ENCODE measurements around the gene MAS1. TPM values are rescaled to one million over a fixed set of nuclear protein-coding genes. Genes with fewer than 3 reads are reported as not detected.
A peak's percentile ranks its signal among the peaks of the same experiment; 100 is the strongest.

Gene MAS1
- total and polyA plus RNA-seq, 2 of the 13 experiments (the other 11 are each of a cell fraction or from before 2014, with no cell fraction given), result not detected

DNA sequence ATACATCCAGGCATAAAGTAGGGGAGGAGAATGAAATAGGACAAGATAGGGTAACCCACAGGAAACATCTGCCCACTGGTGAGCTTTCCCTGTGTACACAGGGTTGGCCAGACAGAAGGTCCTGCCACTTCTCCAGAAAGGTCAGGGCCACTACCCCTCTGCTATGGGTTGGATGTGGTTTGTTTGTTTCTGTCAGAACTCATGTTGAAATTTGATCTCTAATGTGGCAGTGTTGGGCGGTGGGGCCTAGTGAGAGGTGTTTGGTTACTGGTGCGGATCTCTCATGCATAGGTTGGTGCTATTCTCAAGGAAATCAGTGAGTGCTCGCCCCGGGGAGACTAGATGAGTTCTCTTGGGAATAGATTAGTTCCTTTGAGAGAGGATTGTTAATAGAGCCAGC lies 15.6 kb upstream of the MAS1 start (continued):
- no peak for TF ChIP-seq LRRFIP1 (CRISPR knock-in tag; conservative IDR thresholded peaks at IDR 0.05)
- TF ChIP-seq, protein P1, sequence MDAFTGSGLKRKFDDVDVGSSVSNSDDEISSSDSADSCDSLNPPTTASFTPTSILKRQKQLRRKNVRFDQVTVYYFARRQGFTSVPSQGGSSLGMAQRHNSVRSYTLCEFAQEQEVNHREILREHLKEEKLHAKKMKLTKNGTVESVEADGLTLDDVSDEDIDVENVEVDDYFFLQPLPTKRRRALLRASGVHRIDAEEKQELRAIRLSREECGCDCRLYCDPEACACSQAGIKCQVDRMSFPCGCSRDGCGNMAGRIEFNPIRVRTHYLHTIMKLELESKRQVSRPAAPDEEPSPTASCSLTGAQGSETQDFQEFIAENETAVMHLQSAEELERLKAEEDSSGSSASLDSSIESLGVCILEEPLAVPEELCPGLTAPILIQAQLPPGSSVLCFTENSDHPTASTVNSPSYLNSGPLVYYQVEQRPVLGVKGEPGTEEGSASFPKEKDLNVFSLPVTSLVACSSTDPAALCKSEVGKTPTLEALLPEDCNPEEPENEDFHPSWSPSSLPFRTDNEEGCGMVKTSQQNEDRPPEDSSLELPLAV (CRISPR knock-in tag; conservative IDR thresholded peaks at IDR 0.05; ENCODE audit: low read depth), result no peak
- peak; percentile 96 for TF ChIP-seq FOXA3 (CRISPR knock-in tag; IDR thresholded peaks at IDR 0.05)
- TF ChIP-seq, protein P2, sequence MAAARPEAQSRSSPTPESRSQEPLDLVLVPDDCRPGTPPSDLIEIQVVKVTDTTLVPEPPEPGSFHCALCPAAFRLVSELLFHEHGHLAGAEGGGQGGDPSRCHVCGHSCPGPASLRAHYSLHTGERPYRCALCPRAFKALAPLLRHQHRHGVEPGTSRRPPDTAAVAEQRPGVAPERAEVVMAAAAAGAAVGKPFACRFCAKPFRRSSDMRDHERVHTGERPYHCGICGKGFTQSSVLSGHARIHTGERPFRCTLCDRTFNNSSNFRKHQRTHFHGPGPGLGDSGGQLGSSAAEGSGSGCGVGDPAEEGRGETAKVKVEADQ (CRISPR knock-in tag; IDR thresholded peaks at IDR 0.05; ENCODE audit: borderline replicate concordance), result no peak
- TF ChIP-seq, protein P3, sequence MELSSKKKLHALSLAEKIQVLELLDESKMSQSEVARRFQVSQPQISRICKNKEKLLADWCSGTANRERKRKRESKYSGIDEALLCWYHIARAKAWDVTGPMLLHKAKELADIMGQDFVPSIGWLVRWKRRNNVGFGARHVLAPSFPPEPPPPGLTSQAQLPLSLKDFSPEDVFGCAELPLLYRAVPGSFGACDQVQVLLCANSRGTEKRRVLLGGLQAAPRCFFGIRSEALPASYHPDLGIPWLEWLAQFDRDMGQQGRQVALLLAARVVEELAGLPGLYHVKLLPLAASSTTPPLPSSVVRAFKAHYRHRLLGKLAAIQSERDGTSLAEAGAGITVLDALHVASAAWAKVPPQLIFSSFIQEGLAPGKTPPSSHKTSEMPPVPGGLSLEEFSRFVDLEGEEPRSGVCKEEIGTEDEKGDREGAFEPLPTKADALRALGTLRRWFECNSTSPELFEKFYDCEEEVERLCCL (CRISPR knock-in tag; IDR thresholded peaks at IDR 0.05; ENCODE audit: borderline replicate concordance), result no peak
- TF ChIP-seq ZIK1 (CRISPR knock-in tag; IDR thresholded peaks at IDR 0.05; ENCODE audit: borderline replicate concordance, low read depth), result no peak
- TF ChIP-seq ZNF543 (CRISPR knock-in tag; IDR thresholded peaks at IDR 0.05), result no peak
- TF ChIP-seq PRPF4 (IDR thresholded peaks at IDR 0.05; ENCODE audit: low read depth, low read length, poor library complexity, severe bottlenecking), result no peak
- no peak for TF ChIP-seq ZNF225 (CRISPR knock-in tag; IDR thresholded peaks at IDR 0.05)
- no peak for TF ChIP-seq TAF1 (CRISPR knock-in tag; IDR thresholded peaks at IDR 0.05)
- TF ChIP-seq TBX3 (IDR thresholded peaks at IDR 0.05; ENCODE audit: borderline replicate concordance), result 0 out of 2 replicates have a peak, but pooled peaks have one; percentile 12
- TF ChIP-seq ZNF772 (CRISPR knock-in tag; IDR thresholded peaks at IDR 0.05), result 0 out of 2 replicates have a peak, but pooled peaks have one; percentile 22
- TF ChIP-seq GLMP (CRISPR knock-in tag; IDR thresholded peaks at IDR 0.05; ENCODE audit: borderline replicate concordance), result no peak
- no peak for TF ChIP-seq REST (IDR thresholded peaks at IDR 0.05; ENCODE audit: borderline replicate concordance in 1 of 2, low read depth in 1 of 2, low read length in 2 of 2)
- no peak for TF ChIP-seq ZNF589 (CRISPR knock-in tag; conservative IDR thresholded peaks at IDR 0.05)
- no peak for TF ChIP-seq SMAD9 (CRISPR knock-in tag; IDR thresholded peaks at IDR 0.05)
- TF ChIP-seq KLF9 (CRISPR knock-in tag; IDR thresholded peaks at IDR 0.05; ENCODE audit: low read depth), result no peak
- TF ChIP-seq HCFC1 (IDR thresholded peaks at IDR 0.05; ENCODE audit: low read depth, low read length), result no peak
- TF ChIP-seq ZNF274 (CRISPR knock-in tag; IDR thresholded peaks at IDR 0.05), result peak; percentile 84

All from HepG2 (cell line).